Spleen (tissue), 11 donors: Measurements from ENCODE around the gene LCN12. TPM values are rescaled to one million over a fixed set of nuclear protein-coding genes. Genes with fewer than 3 reads are reported as not detected.
A peak's percentile ranks its signal among the peaks of the same experiment; 100 is the strongest.

Source experiments
- DNase-seq: peaks from one replicate; pipeline ENCODE4 v3.0.0-alpha.2; 2020
- H3K27ac ChIP-seq, 8 donors: fragments of 200-600 bp; sonication (generic) in 7 of 8; 1 replicate in 4 of 8; 2 replicates in 4 of 8; pipeline versions ENCODE4 v1.5.0 to v1.8.0; 2016 to 2021; ENCODE audit warnings: inconsistent platforms in 4 of 8, mild to moderate bottlenecking in 4 of 8, moderate library complexity in 1 of 8
- H3K27me3 ChIP-seq, 7 donors: fragments of 200-600 bp; sonication (generic) in 6 of 7; replicated peaks in 1 of 7; 1 replicate in 4 of 7; 2 replicates in 3 of 7; pipeline versions ENCODE4 v1.5.0 to v1.8.0; 2016 to 2021; ENCODE audit warnings: inconsistent platforms in 3 of 7, mild to moderate bottlenecking in 1 of 7
- H3K36me3 ChIP-seq, 6 donors: fragments of 200-600 bp; sonication (generic) in 5 of 6; 1 replicate in 4 of 6; 2 replicates in 2 of 6; pipeline versions ENCODE4 v1.5.0 to v1.8.0; 2016 to 2021; ENCODE audit warnings: inconsistent platforms in 2 of 6
- H3K4me1 ChIP-seq, 6 donors: fragments of 200-600 bp; sonication (generic) in 5 of 6; 1 replicate in 3 of 6; 2 replicates in 3 of 6; pipeline versions ENCODE4 v1.5.0 to v1.8.0; 2016 to 2021; ENCODE audit warnings: inconsistent platforms in 3 of 6
- H3K4me3 ChIP-seq, 8 donors: fragments of 200-600 bp; sonication (generic) in 7 of 8; 1 replicate in 4 of 8; 2 replicates in 4 of 8; pipeline versions ENCODE4 v1.5.0 to v1.8.0; 2016 to 2021; ENCODE audit warnings: inconsistent platforms in 4 of 8, mild to moderate bottlenecking in 4 of 8, moderate library complexity in 2 of 8
- H3K9me3 ChIP-seq, 8 donors: fragments of 200-600 bp; sonication (generic) in 7 of 8; 1 replicate in 4 of 8; 2 replicates in 4 of 8; pipeline versions ENCODE4 v1.5.0 to v1.8.0; 2016 to 2021; ENCODE audit warnings: inconsistent platforms in 4 of 8
- POLR2A ChIP-seq, 3 donors: fragments of 450-650 bp; IDR thresholded peaks; one replicate each; pipeline ENCODE4 v1.5.1; 2017; ENCODE audit warnings: antibody characterized with exemption in 3 of 3, mild to moderate bottlenecking in 1 of 3
- POLR2AphosphoS5 ChIP-seq, 3 donors: sonication (generic); formaldehyde crosslinking; IDR thresholded peaks; one replicate each; pipeline ENCODE4 v1.5.1; 2017; ENCODE audit warnings: antibody characterized with exemption in 3 of 3
- WGBS, 5 donors: extraction: QIAGEN DNeasy Blood & Tissue Kit in 3 of 5; methylation state at CpG; one replicate each; pipeline versions ENCODE4 v1.1.5 to v1.1.7; 2013 to 2018; 5-methylcytosine and 5-hydroxymethylcytosine counted together
- intact Hi-C: fragments of 100-400 bp; cut with DNase I; formaldehyde crosslinking; loops from one replicate; pipeline ENCODE4 v1.15.0; 2023; ENCODE audit warnings: low total_unique reads
- polyA plus RNA-seq, 3 donors: library from polyadenylated mRNA; stranded (reverse); fragments of 200-250 nt; gene quantifications; one replicate each; pipeline ENCODE4 v1.2.1, GENCODE V29; 2013
- total RNA-seq, 7 donors: library from RNA; depleted of rRNA in 3 of 7; stranded (reverse); fragments of >200 nt in 3 of 7; fragmentation: NEBNext Ultra II Directional in 4 of 7; extraction: Animal tissue kit (Norgen Biotek cat#: 25700) in 4 of 7; gene quantifications; one replicate each; pipeline versions ENCODE4 v1.1.0 to v1.2.1, GENCODE V29; 2016 to 2021
- TF ChIP-seq, protein P1 (sequence below), 11 experiments: fragments of 200-600 bp in 7 of 11; fragments of 450-650 bp in 4 of 11; sonication (generic) in 4 of 11; IDR thresholded peaks in 8 of 11; conservative IDR thresholded peaks in 3 of 11; 1 replicate in 7 of 11; 2 replicates in 4 of 11; pipeline versions ENCODE4 v1.4.0 to v1.8.0; 2016 to 2021; ENCODE audit warnings: antibody characterized with exemption in 11 of 11, inconsistent platforms in 4 of 11, mild to moderate bottlenecking in 1 of 11
- donor health status: healthy with polysubstance abuse.
- donor health status: DM: no; HTN: no; CAD: no; lungs with moderate emphysema.
- donor health status: DM: no; HTN: no; CAD: no.
- donor health status: Bipolar disorder and iron deficiency.
- donor health status: healthy.
- donor health status: DM: no; HTN: no; CAD: no.
- donor health status: DM: yes; HTN: yes; CAD: no.

Gene LCN12
- total and polyA plus RNA-seq, 10 donors = 0.83 to 63.4 (median 8.3) TPM

GRCh38 chr9:136920734-136921231, 31.3 kb upstream of the LCN12 start:
- Histone ChIP-seq H3K4me3 (no peak overlapping the region), H3K27me3 (no peaks in the 10 kb centered on the region), H3K4me1 (peaks cover 0 to 15% (median 4%) of the 10 kb centered on the region in 6 donors), H3K27ac (no peak overlapping the region), H3K9me3 (no peaks in the 10 kb centered on the region), H3K36me3 (peaks cover 0 to 100% (median 80%) of the 10 kb centered on the region in 6 donors)
- intact Hi-C loops = no loop called here
- TF ChIP-seq, protein P1, sequence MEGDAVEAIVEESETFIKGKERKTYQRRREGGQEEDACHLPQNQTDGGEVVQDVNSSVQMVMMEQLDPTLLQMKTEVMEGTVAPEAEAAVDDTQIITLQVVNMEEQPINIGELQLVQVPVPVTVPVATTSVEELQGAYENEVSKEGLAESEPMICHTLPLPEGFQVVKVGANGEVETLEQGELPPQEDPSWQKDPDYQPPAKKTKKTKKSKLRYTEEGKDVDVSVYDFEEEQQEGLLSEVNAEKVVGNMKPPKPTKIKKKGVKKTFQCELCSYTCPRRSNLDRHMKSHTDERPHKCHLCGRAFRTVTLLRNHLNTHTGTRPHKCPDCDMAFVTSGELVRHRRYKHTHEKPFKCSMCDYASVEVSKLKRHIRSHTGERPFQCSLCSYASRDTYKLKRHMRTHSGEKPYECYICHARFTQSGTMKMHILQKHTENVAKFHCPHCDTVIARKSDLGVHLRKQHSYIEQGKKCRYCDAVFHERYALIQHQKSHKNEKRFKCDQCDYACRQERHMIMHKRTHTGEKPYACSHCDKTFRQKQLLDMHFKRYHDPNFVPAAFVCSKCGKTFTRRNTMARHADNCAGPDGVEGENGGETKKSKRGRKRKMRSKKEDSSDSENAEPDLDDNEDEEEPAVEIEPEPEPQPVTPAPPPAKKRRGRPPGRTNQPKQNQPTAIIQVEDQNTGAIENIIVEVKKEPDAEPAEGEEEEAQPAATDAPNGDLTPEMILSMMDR (IDR thresholded peaks at IDR 0.05 in 8 of 11, conservative IDR thresholded peaks at IDR 0.05 in 3 of 11) = no peak
- no peak for TF ChIP-seq POLR2A (IDR thresholded peaks at IDR 0.05)
- 93 to 99% (median 98%) methylated on average over 13 to 14 of the region's 14 CpGs for WGBS, 5 donors
- DNase-seq = no peak

GRCh38 chr9:136921307-136921706, 30.8 kb upstream of the LCN12 start:
- peaks cover 0 to 100% (median 80%) of the 10 kb centered on the region in 6 donors for H3K36me3 ChIP-seq
- H3K27me3 ChIP-seq = no peaks in the 10 kb centered on the region
- no peaks in the 10 kb centered on the region for H3K9me3 ChIP-seq
- H3K4me1 ChIP-seq = peaks cover 0 to 15% (median 4%) of the 10 kb centered on the region in 6 donors
- intact Hi-C loops = no loop called here
- H3K4me3 ChIP-seq = no peak overlapping the region
- no peak overlapping the region for H3K27ac ChIP-seq
- WGBS, 5 donors = 82 to 94% (median 92%) methylated on average over 2 to 11 of the region's 11 CpGs
- TF ChIP-seq, protein P1 (IDR thresholded peaks at IDR 0.05 in 8 of 11, conservative IDR thresholded peaks at IDR 0.05 in 3 of 11) = no peak
- no peak for TF ChIP-seq POLR2AphosphoS5 (IDR thresholded peaks at IDR 0.05)
- TF ChIP-seq POLR2A (IDR thresholded peaks at IDR 0.05) = no peak
- no peak for DNase-seq

DNA sequence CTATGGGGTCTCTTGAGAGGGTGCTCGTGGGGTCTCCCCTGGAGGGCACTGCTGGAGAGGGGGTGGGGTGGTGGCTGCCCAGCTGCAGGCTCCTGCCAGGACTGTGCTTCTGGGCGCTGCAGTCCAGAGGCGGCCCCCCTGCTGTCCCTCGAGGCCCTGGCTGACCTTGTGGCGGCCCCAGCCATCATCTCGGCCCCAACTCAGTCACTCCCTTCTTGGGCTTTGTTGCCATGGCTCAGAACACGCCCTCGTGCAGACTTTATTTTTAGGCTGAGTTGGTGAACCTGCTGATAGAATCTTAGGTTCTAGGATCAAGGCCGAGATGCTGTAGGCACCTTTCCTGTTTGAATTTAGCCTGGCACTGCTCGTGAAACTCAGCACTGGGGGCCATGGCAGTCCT, 30.4 kb upstream of the LCN12 start:
- H3K9me3 ChIP-seq = no peaks in the 10 kb centered on the region
- no peaks in the 10 kb centered on the region for H3K27me3 ChIP-seq
- peaks cover 0 to 100% (median 80%) of the 10 kb centered on the region in 6 donors for H3K36me3 ChIP-seq
- no peak for TF ChIP-seq POLR2AphosphoS5 (IDR thresholded peaks at IDR 0.05)
- TF ChIP-seq, protein P1 (IDR thresholded peaks at IDR 0.05 in 8 of 11, conservative IDR thresholded peaks at IDR 0.05 in 3 of 11) = no peak
- no peak for TF ChIP-seq POLR2A (IDR thresholded peaks at IDR 0.05)
- H3K27ac ChIP-seq = peak overlapping the region in 1 of 8 donors; percentile 11
- WGBS, 5 donors = 86 to 96% (median 87%) methylated on average over 3 to 10 of the region's 10 CpGs
- DNase-seq = no peak
- H3K4me3 ChIP-seq = no peak overlapping the region
- peaks cover 0 to 11% (median 2%) of the 10 kb centered on the region in 6 donors for H3K4me1 ChIP-seq
- intact Hi-C loops = no loop called here

- H3K4me3 ChIP-seq = no peak overlapping the region
- H3K27ac ChIP-seq = no peak overlapping the region
- no peaks in the 10 kb centered on the region for H3K9me3 ChIP-seq
- intact Hi-C loops = no loop called here
- H3K4me1 ChIP-seq = peaks cover 0 to 4% (median 0%) of the 10 kb centered on the region in 6 donors
- H3K36me3 ChIP-seq = peaks cover 0 to 100% (median 76%) of the 10 kb centered on the region in 6 donors
- TF ChIP-seq POLR2A (IDR thresholded peaks at IDR 0.05) (no peak), POLR2AphosphoS5 (IDR thresholded peaks at IDR 0.05) (no peak)
- TF ChIP-seq, protein P1 (IDR thresholded peaks at IDR 0.05 in 8 of 11, conservative IDR thresholded peaks at IDR 0.05 in 3 of 11) = no peak
- H3K27me3 ChIP-seq = no peaks in the 10 kb centered on the region
- DNase-seq = no peak
- 90 to 96% (median 92%) methylated on average over 19 of the region's 19 CpGs for WGBS, 5 donors
Observed at GRCh38 chr9:136922540-136922939, 29.5 kb upstream of the LCN12 start.
